Ascending aorta (tissue), 2 donors: Measurements from ENCODE around the gene NACC2. TPM values are rescaled to one million over a fixed set of nuclear protein-coding genes. Genes with fewer than 3 reads are reported as not detected.
A peak's percentile ranks its signal among the peaks of the same experiment; 100 is the strongest.

Experiments used
- DNase-seq, 2 donors: peaks; one replicate each; pipeline ENCODE4 v3.0.0-alpha.2; 2019; ENCODE audit warnings: low spot score in 2 of 2
- H3K27ac ChIP-seq, 2 donors: fragments of 200-600 bp; sonication (generic); one replicate each; pipeline ENCODE4 v1.5.1; 2016 to 2017; ENCODE audit warnings: mild to moderate bottlenecking in 1 of 2
- H3K27me3 ChIP-seq: fragments of 200-600 bp; sonication (generic); one replicate; pipeline ENCODE4 v1.5.1; 2017
- H3K36me3 ChIP-seq, 2 donors: fragments of 200-600 bp; sonication (generic); one replicate each; pipeline ENCODE4 v1.5.1; 2016
- H3K4me1 ChIP-seq, 2 donors: fragments of 200-600 bp; sonication (generic); one replicate each; pipeline ENCODE4 v1.5.1; 2016 to 2017; ENCODE audit warnings: mild to moderate bottlenecking in 1 of 2
- H3K4me3 ChIP-seq, 2 donors: fragments of 200-600 bp; sonication (generic); one replicate each; pipeline ENCODE4 v1.5.1; 2016 to 2017; ENCODE audit warnings: mild to moderate bottlenecking in 1 of 2
- H3K9me3 ChIP-seq, 2 donors: fragments of 200-600 bp; sonication (generic); one replicate each; pipeline ENCODE4 v1.5.1; 2016
- CTCF ChIP-seq, 3 experiments: fragments of 200-600 bp in 2 of 3; fragments of 450-650 bp in 1 of 3; sonication (generic) in 2 of 3; IDR thresholded peaks; one replicate each; pipeline ENCODE4 v1.5.1; 2016 to 2019; ENCODE audit warnings: antibody characterized with exemption in 3 of 3, mild to moderate bottlenecking in 1 of 3, moderate library complexity in 1 of 3
- intact Hi-C: fragments of 100-400 bp; cut with DNase I; formaldehyde crosslinking; loops from one replicate; pipeline ENCODE4 v1.15.1; 2023
- total RNA-seq: library from RNA; depleted of rRNA; stranded (reverse); fragments of >200 nt; gene quantifications from one replicate; pipeline ENCODE4 v1.1.0, GENCODE V29; 2016

The NACC2 gene
- total RNA-seq, 1 donor from 2014 or later: 72.2 TPM

- Histone ChIP-seq H3K9me3 (no peaks in the 10 kb centered on the region), H3K27me3 (no peaks in the 10 kb centered on the region), H3K4me3 (peak within 1 kb of the TSS; percentile 71 to 86), H3K36me3 (peaks cover 19 to 27% of the 10 kb centered on the region in 2 donors), H3K27ac (peak within 1 kb of the TSS; percentile 88 to 94), H3K4me1 (peaks cover 10 to 19% of the 10 kb centered on the region in 2 donors)
- DNase-seq: peak; percentile 74 to 96
- TF ChIP-seq CTCF (IDR thresholded peaks at IDR 0.05): peak in 1 of 3 experiments; percentile 38
- intact Hi-C loops: loop anchor here (1.0 to 2.0 kb wide), 7 partner anchors 9 to 212 kb away; partner anchors contain the start of genes CAMSAP1 and UBAC1
Measured at GRCh38 chr9:136118320-136119060, 23.4 kb upstream of the NACC2 start, which contains the start of gene TMEM250. TMEM250 (minus strand) TSS chr9:136118875; CDS start chr9:136116900, 1,975 bp downstream.

GRCh38 chr9:136117916-136118319 is 22.8 kb upstream of the NACC2 start:
- intact Hi-C loops: loop anchor here (1.0 to 2.0 kb wide), 7 partner anchors 9 to 211 kb away; partner anchors contain the start of genes CAMSAP1 and UBAC1
- DNase-seq: no peak
- H3K9me3 ChIP-seq: no peaks in the 10 kb centered on the region
- H3K4me3 ChIP-seq: peak overlapping the region; percentile 71 to 86
- peak overlapping the region; percentile 80 to 88 for H3K27ac ChIP-seq
- H3K36me3 ChIP-seq: peaks cover 19 to 27% of the 10 kb centered on the region in 2 donors
- no peaks in the 10 kb centered on the region for H3K27me3 ChIP-seq
- no peak for TF ChIP-seq CTCF (IDR thresholded peaks at IDR 0.05)
- peaks cover 10 to 16% of the 10 kb centered on the region in 2 donors for H3K4me1 ChIP-seq

- TF ChIP-seq CTCF (IDR thresholded peaks at IDR 0.05): no peak
- H3K4me3 ChIP-seq: peak overlapping the region; percentile 71 to 86
- H3K27ac ChIP-seq: peak overlapping the region; percentile 80 to 88
- peaks cover 10 to 13% of the 10 kb centered on the region in 2 donors for H3K4me1 ChIP-seq
- intact Hi-C loops: no loop called here
- no peaks in the 10 kb centered on the region for H3K9me3 ChIP-seq
- H3K36me3 ChIP-seq: peaks cover 19 to 27% of the 10 kb centered on the region in 2 donors
- no peak for DNase-seq
- H3K27me3 ChIP-seq: no peaks in the 10 kb centered on the region
Measured at GRCh38 chr9:136117291-136117915, 22.3 kb upstream of the NACC2 start.

GRCh38 chr9:136116360-136117098 is 21.4 kb upstream of the NACC2 start:
- DNase-seq: no peak
- Histone ChIP-seq H3K9me3 (no peaks in the 10 kb centered on the region), H3K4me1 (peaks cover 10 to 13% of the 10 kb centered on the region in 2 donors), H3K4me3 (no peak overlapping the region), H3K27ac (no peak overlapping the region), H3K27me3 (no peaks in the 10 kb centered on the region), H3K36me3 (peaks cover 19 to 27% of the 10 kb centered on the region in 2 donors)
- intact Hi-C loops: no loop called here
- TF ChIP-seq CTCF (IDR thresholded peaks at IDR 0.05): no peak

GRCh38 chr9:136115641-136116359 is 20.7 kb upstream of the NACC2 start:
- H3K9me3 ChIP-seq: no peaks in the 10 kb centered on the region
- DNase-seq: no peak
- peaks cover 10 to 13% of the 10 kb centered on the region in 2 donors for H3K4me1 ChIP-seq
- intact Hi-C loops: no loop called here
- H3K27me3 ChIP-seq: no peaks in the 10 kb centered on the region
- no peak overlapping the region for H3K4me3 ChIP-seq
- no peak for TF ChIP-seq CTCF (IDR thresholded peaks at IDR 0.05)
- H3K27ac ChIP-seq: no peak overlapping the region
- peaks cover 19 to 27% of the 10 kb centered on the region in 2 donors for H3K36me3 ChIP-seq
